Peyer's patch (tissue), 4 donors: ENCODE results near the gene ULK2. TPM values are rescaled to one million over a fixed set of nuclear protein-coding genes. Genes with fewer than 3 reads are reported as not detected.

Experiments used
- DNase-seq, 3 donors: peaks; one replicate each; pipeline ENCODE4 v3.0.0-alpha.2; 2017 to 2019
- H3K27ac ChIP-seq, 4 donors: fragments of 200-600 bp; sonication (generic); one replicate each; pipeline ENCODE4 v1.5.1; 2016 to 2019
- H3K27me3 ChIP-seq, 2 donors: fragments of 200-600 bp; sonication (generic); one replicate each; pipeline ENCODE4 v1.5.1; 2019
- H3K36me3 ChIP-seq, 3 donors: fragments of 200-600 bp; sonication (generic); one replicate each; pipeline ENCODE4 v1.5.1; 2016 to 2019
- H3K4me1 ChIP-seq, 4 donors: fragments of 200-600 bp; sonication (generic); one replicate each; pipeline ENCODE4 v1.5.1; 2016 to 2019
- H3K4me3 ChIP-seq, 4 donors: fragments of 200-600 bp; sonication (generic); 1 replicate in 3 of 4; 2 replicates in 1 of 4; pipeline ENCODE4 v1.5.1; 2016 to 2019; ENCODE audit warnings: mild to moderate bottlenecking in 1 of 4
- H3K9me3 ChIP-seq, 4 donors: fragments of 200-600 bp; sonication (generic); one replicate each; pipeline ENCODE4 v1.5.1; 2016 to 2019; ENCODE audit warnings: mild to moderate bottlenecking in 1 of 4
- CTCF ChIP-seq, 6 experiments: fragments of 450-650 bp in 4 of 6; fragments of 200-600 bp in 2 of 6; sonication (generic) in 1 of 6; IDR thresholded peaks; one replicate each; pipeline ENCODE4 v1.5.1; 2017 to 2019; ENCODE audit warnings: antibody characterized with exemption in 6 of 6, mild to moderate bottlenecking in 3 of 6, moderate library complexity in 1 of 6
- POLR2A ChIP-seq, 2 donors: fragments of 450-650 bp; IDR thresholded peaks; one replicate each; pipeline ENCODE4 v1.5.1; 2017; ENCODE audit warnings: antibody characterized with exemption in 2 of 2, mild to moderate bottlenecking in 2 of 2, moderate library complexity in 2 of 2
- total RNA-seq, 4 donors: library from RNA; depleted of rRNA; stranded (reverse); fragments of >200 nt; gene quantifications; one replicate each; pipeline ENCODE4 v1.1.0, GENCODE V29; 2016

ULK2 gene
- total RNA-seq, 4 donors from 2014 or later, result 2.8 to 8.8 (median 5.3) TPM

- DNase-seq, result no peak
- TF ChIP-seq POLR2A (IDR thresholded peaks at IDR 0.05), result no peak
- TF ChIP-seq CTCF (IDR thresholded peaks at IDR 0.05), result no peak
- H3K27ac ChIP-seq, result no peak overlapping the region
- no peaks in the 10 kb centered on the region for H3K4me1 ChIP-seq
- no peaks in the 10 kb centered on the region for H3K27me3 ChIP-seq
- H3K4me3 ChIP-seq, result no peak overlapping the region
- no peaks in the 10 kb centered on the region for H3K9me3 ChIP-seq
- no peaks in the 10 kb centered on the region for H3K36me3 ChIP-seq
Measured at GRCh38 chr17:19877364-19877945, 9.7 kb upstream of the ULK2 start.

GRCh38 chr17:19876529-19877161 is 8.9 kb upstream of the ULK2 start:
- DNase-seq, result peak in 2 of 3 donors; percentile 23 to 55
- Histone ChIP-seq H3K36me3 (no peaks in the 10 kb centered on the region), H3K27me3 (no peaks in the 10 kb centered on the region), H3K4me1 (no peaks in the 10 kb centered on the region), H3K4me3 (no peak overlapping the region), H3K27ac (no peak overlapping the region), H3K9me3 (no peaks in the 10 kb centered on the region)
- TF ChIP-seq CTCF (IDR thresholded peaks at IDR 0.05) (no peak), POLR2A (IDR thresholded peaks at IDR 0.05) (no peak)

- no peak overlapping the region for H3K4me3 ChIP-seq
- H3K27me3 ChIP-seq, result no peaks in the 10 kb centered on the region
- no peaks in the 10 kb centered on the region for H3K9me3 ChIP-seq
- H3K4me1 ChIP-seq, result no peaks in the 10 kb centered on the region
- H3K27ac ChIP-seq, result no peak overlapping the region
- no peak for TF ChIP-seq CTCF (IDR thresholded peaks at IDR 0.05)
- TF ChIP-seq POLR2A (IDR thresholded peaks at IDR 0.05), result no peak
- DNase-seq, result no peak
- H3K36me3 ChIP-seq, result no peaks in the 10 kb centered on the region
Measured at GRCh38 chr17:19874256-19874655, 6.5 kb upstream of the ULK2 start.

GRCh38 chr17:19873346-19873745 is 5.6 kb upstream of the ULK2 start:
- no peak for TF ChIP-seq CTCF (IDR thresholded peaks at IDR 0.05)
- no peak for TF ChIP-seq POLR2A (IDR thresholded peaks at IDR 0.05)
- Histone ChIP-seq H3K4me3 (no peak overlapping the region), H3K27me3 (no peaks in the 10 kb centered on the region), H3K4me1 (no peaks in the 10 kb centered on the region), H3K9me3 (no peaks in the 10 kb centered on the region), H3K36me3 (no peaks in the 10 kb centered on the region), H3K27ac (no peak overlapping the region)
- no peak for DNase-seq

- Histone ChIP-seq H3K27ac (peak overlapping the region; percentile 66 to 85 (median 79)), H3K4me1 (peaks cover 0 to 10% (median 0%) of the 10 kb centered on the region in 4 donors), H3K27me3 (no peaks in the 10 kb centered on the region), H3K4me3 (peak overlapping the region; percentile 73 to 89 (median 83)), H3K36me3 (no peaks in the 10 kb centered on the region), H3K9me3 (no peaks in the 10 kb centered on the region)
- TF ChIP-seq CTCF (IDR thresholded peaks at IDR 0.05), result no peak
- TF ChIP-seq POLR2A (IDR thresholded peaks at IDR 0.05), result no peak
- DNase-seq, result no peak
Measured at GRCh38 chr17:19868079-19868395, 301 bp upstream of the ULK2 start.

- peak overlapping the region; percentile 66 to 85 (median 79) for H3K27ac ChIP-seq
- no peaks in the 10 kb centered on the region for H3K27me3 ChIP-seq
- peaks cover 0 to 10% (median 0%) of the 10 kb centered on the region in 4 donors for H3K4me1 ChIP-seq
- no peaks in the 10 kb centered on the region for H3K9me3 ChIP-seq
- DNase-seq, result peak; percentile 61 to 82 (median 72)
- H3K36me3 ChIP-seq, result no peaks in the 10 kb centered on the region
- TF ChIP-seq POLR2A (IDR thresholded peaks at IDR 0.05) (no peak), CTCF (IDR thresholded peaks at IDR 0.05) (peak in 1 of 6 experiments; percentile 31)
- peak overlapping the region; percentile 73 to 89 (median 83) for H3K4me3 ChIP-seq
Measured at GRCh38 chr17:19867079-19867328, 732 bp downstream of the ULK2 start.
